ENCODE results near the gene TSC22D2. TPM values are rescaled to one million over a fixed set of nuclear protein-coding genes. Genes with fewer than 3 reads are reported as not detected.

Gene TSC22D2
- total and polyA plus RNA-seq, 2 donors (not counting 3 experiments of a cell fraction or from before 2014, with no cell fraction given): 7.6 to 43.9 TPM

DNA sequence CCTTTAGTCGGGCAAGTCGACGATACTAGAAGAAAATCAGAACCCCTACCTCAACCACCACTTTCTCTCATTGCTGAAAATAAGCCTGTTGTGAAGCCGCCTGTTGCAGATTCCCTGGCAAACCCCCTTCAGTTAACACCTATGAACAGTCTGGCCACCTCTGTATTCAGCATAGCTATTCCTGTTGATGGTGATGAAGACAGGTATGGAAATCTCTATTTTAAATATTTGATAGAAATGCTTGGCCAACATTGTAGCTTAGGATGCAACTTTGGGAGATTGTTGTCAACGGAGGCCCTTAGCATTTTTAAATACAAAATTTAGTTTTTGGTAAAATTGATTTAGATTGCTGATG lies 3.0 kb downstream of the TSC22D2 start:
- peak overlapping the region; percentile 43 to 99 (median 80) for H3K4me3 ChIP-seq (replicated peaks in 1 of 3; ENCODE audit: insufficient read depth in 1 of 3, low read depth in 1 of 3, low read length in 3 of 3)
- ChIA-PET POLR2A (no interaction called here), CTCF (interaction anchor here (1.9 to 10.0 kb wide), 4 partner anchors 84 to 185 kb away, joined by 9 to 219 read pairs (median 69); no protein-coding TSS in a partner anchor)
- BruUV-seq (replicated peaks): no TSS peak
- no peaks in the 10 kb centered on the region for H3K27me3 ChIP-seq (ENCODE audit: control insufficient read depth in 2 of 2, insufficient read depth in 2 of 2, low read length in 2 of 2)
- H3K79me2 ChIP-seq (ENCODE audit: control insufficient read depth, insufficient read depth, low read length): peaks cover 71% of the 10 kb centered on the region
- dilution Hi-C loops (cut with MboI; ENCODE audit: extremely low pct_ligation_motif_present, low sequenced_read_pairs) (loop anchor here (25.0 kb wide), 1 partner anchor 174 kb away; no protein-coding TSS in a partner anchor), intact Hi-C loops (cut with micrococcal nuclease) (loop anchor here (10.0 kb wide), 1 partner anchor 354 kb away; the partner anchor contains the start of gene SIAH2)
- no peak overlapping the region for H2AFZ ChIP-seq (ENCODE audit: low read depth, low read length)
- peak overlapping the region; percentile 100 for H3K27ac ChIP-seq (ENCODE audit: insufficient read depth, low read depth, low read length)
- peaks cover 18% of the 10 kb centered on the region for H4K20me1 ChIP-seq (replicated peaks; ENCODE audit: control insufficient read depth, extremely low read depth, insufficient read depth, low read length)
- TF ChIP-seq, protein P1, sequence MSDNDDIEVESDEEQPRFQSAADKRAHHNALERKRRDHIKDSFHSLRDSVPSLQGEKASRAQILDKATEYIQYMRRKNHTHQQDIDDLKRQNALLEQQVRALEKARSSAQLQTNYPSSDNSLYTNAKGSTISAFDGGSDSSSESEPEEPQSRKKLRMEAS (IDR thresholded peaks at IDR 0.05; ENCODE audit: insufficient read depth, insufficient read length): no peak
- no peak for TF ChIP-seq JUN (IDR thresholded peaks at IDR 0.05; ENCODE audit: borderline replicate concordance, insufficient read depth, insufficient read length, low read depth)
- TF ChIP-seq POLR2A (IDR thresholded peaks at IDR 0.05; ENCODE audit: low read depth, low read length): no peak
- TF ChIP-seq POLR2AphosphoS5 (IDR thresholded peaks at IDR 0.05; ENCODE audit: insufficient read depth, low read depth, low read length): no peak
- TF ChIP-seq, protein P2, sequence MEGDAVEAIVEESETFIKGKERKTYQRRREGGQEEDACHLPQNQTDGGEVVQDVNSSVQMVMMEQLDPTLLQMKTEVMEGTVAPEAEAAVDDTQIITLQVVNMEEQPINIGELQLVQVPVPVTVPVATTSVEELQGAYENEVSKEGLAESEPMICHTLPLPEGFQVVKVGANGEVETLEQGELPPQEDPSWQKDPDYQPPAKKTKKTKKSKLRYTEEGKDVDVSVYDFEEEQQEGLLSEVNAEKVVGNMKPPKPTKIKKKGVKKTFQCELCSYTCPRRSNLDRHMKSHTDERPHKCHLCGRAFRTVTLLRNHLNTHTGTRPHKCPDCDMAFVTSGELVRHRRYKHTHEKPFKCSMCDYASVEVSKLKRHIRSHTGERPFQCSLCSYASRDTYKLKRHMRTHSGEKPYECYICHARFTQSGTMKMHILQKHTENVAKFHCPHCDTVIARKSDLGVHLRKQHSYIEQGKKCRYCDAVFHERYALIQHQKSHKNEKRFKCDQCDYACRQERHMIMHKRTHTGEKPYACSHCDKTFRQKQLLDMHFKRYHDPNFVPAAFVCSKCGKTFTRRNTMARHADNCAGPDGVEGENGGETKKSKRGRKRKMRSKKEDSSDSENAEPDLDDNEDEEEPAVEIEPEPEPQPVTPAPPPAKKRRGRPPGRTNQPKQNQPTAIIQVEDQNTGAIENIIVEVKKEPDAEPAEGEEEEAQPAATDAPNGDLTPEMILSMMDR (IDR thresholded peaks at IDR 0.05; ENCODE audit: extremely low read depth in 1 of 2, insufficient read depth in 1 of 2, low read depth in 1 of 2, low read length in 2 of 2): no peak
- H3K4me1 ChIP-seq (ENCODE audit: control insufficient read depth, extremely low read depth, insufficient read depth, low read length): peaks cover 36% of the 10 kb centered on the region
- H3K4me2 ChIP-seq (ENCODE audit: insufficient read depth, low read length): peak overlapping the region; percentile 99
- peak overlapping the region; percentile 96 for H3K9ac ChIP-seq (replicated peaks; ENCODE audit: extremely low read depth, insufficient read depth, low read length)
- H3K9me3 ChIP-seq (replicated peaks; ENCODE audit: control insufficient read depth, insufficient read depth, low read length): no peaks in the 10 kb centered on the region
- FAIRE-seq (no peak), DNase-seq (ENCODE audit: low read depth, low spot score) (no peak)
- H3K9me1 ChIP-seq (replicated peaks; ENCODE audit: control insufficient read depth, extremely low read depth, insufficient read depth, low read length): no peaks in the 10 kb centered on the region
- H3K36me3 ChIP-seq (ENCODE audit: control insufficient read depth in 2 of 2, extremely low read depth in 1 of 2, insufficient read depth in 2 of 2, low read length in 2 of 2): peaks cover 0 to 6% of the 10 kb centered on the region in 2 experiments

Data from endothelial cell of umbilical vein (primary cell).